Measurements from ENCODE around the gene ADGRV1.

- TF ChIP-seq GATA2 (IDR thresholded peaks at IDR 0.05; ENCODE audit: low read depth, low read length) = no peak
- no peak for TF ChIP-seq GATA3 (IDR thresholded peaks at IDR 0.05; ENCODE audit: low read depth, low read length)
Observed at GRCh38 chr5:91154338-91154737, 595.7 kb downstream of the ADGRV1 start.
